Renal pelvis (tissue), 4 donors: ENCODE measurements around the gene STAT1. TPM values are rescaled to one million over a fixed set of nuclear protein-coding genes. Genes with fewer than 3 reads are reported as not detected.
"Not testable (repeated sequence)": the region's sequence is repeated elsewhere in the genome, so short reads cannot be mapped to it uniquely, and the experiment has no call there.

Source experiments
- DNase-seq: peaks from one replicate; pipeline ENCODE4 v3.0.0-alpha.2; 2013
- polyA plus RNA-seq, 3 donors: library from polyadenylated mRNA; unstranded; fragments of 120-200 nt; gene quantifications; one replicate each; pipeline ENCODE4 v1.2.1, GENCODE V29; 2013; ENCODE audit not compliant: insufficient read length in 3 of 3

Gene STAT1
- polyA plus RNA-seq, 3 donors = 135 to 155 (median 135) TPM

GRCh38 chr2:190965580-190966222, 48.3 kb downstream of the STAT1 start:
- no peak for DNase-seq

GRCh38 chr2:190964170-190964795, 49.7 kb downstream of the STAT1 start:
- DNase-seq = no peak

- no peak for DNase-seq
Observed at GRCh38 chr2:190963088-190963487, 50.9 kb downstream of the STAT1 start.

GRCh38 chr2:190961918-190962487, 52.0 kb downstream of the STAT1 start:
- no peak for DNase-seq

- not testable (repeated sequence) for DNase-seq
Observed at GRCh38 chr2:190961117-190961516, 52.9 kb downstream of the STAT1 start.

- DNase-seq = no peak
Observed at GRCh38 chr2:190959911-190960788, 53.8 kb downstream of the STAT1 start.

- no peak for DNase-seq
Observed at GRCh38 chr2:190953257-190953656, 60.7 kb downstream of the STAT1 start.

- no peak for DNase-seq
Observed at GRCh38 chr2:190950566-190950991, 63.4 kb downstream of the STAT1 start.

GRCh38 chr2:190948671-190949070, 65.3 kb downstream of the STAT1 start:
- no peak for DNase-seq

GRCh38 chr2:190947711-190948251, 66.2 kb downstream of the STAT1 start:
- DNase-seq = peak; percentile 47

- peak; percentile 28 for DNase-seq
Observed at GRCh38 chr2:190947141-190947540, 66.8 kb downstream of the STAT1 start.

GRCh38 chr2:190943706-190944105, 70.3 kb downstream of the STAT1 start:
- DNase-seq = no peak

GRCh38 chr2:190942697-190943096, 71.3 kb downstream of the STAT1 start:
- DNase-seq = no peak

GRCh38 chr2:190941571-190941970, 72.4 kb downstream of the STAT1 start:
- no peak for DNase-seq

GRCh38 chr2:190940454-190940853, 73.5 kb downstream of the STAT1 start:
- DNase-seq = no peak

- no peak for DNase-seq
Observed at GRCh38 chr2:190938771-190939335, 75.1 kb downstream of the STAT1 start.

- no peak for DNase-seq
Observed at GRCh38 chr2:190935054-190935453, 78.9 kb downstream of the STAT1 start.

- no peak for DNase-seq
Observed at GRCh38 chr2:190933361-190933760, 80.6 kb downstream of the STAT1 start.

GRCh38 chr2:190932514-190932913, 81.5 kb downstream of the STAT1 start:
- no peak for DNase-seq

GRCh38 chr2:190930411-190930810, 83.6 kb downstream of the STAT1 start:
- DNase-seq = no peak

GRCh38 chr2:190929919-190930318, 84.1 kb downstream of the STAT1 start:
- no peak for DNase-seq

GRCh38 chr2:190927301-190927700, 86.7 kb downstream of the STAT1 start:
- peak; percentile 49 for DNase-seq
